OCI-LY7 (cell line): Measurements from ENCODE around the gene IL10RB. TPM values are rescaled to one million over a fixed set of nuclear protein-coding genes. Genes with fewer than 3 reads are reported as not detected.

Source experiments
- BruUV-seq: library from RNA; stranded (reverse); fragments of 400-500 nt; replicated peaks from 2 replicates; lab custom pipeline; 2021; lab: Mats Ljungman, UMichigan
- CTCF ChIA-PET: fragments of 300-600 bp; sonication (Branson Sonifier 250); formaldehyde crosslinking; loops from one replicate; lab custom pipeline; 2022; ENCODE audit warnings: antibody characterized with exemption; ENCODE audit not compliant: unreplicated experiment; lab: Charles Lee
- POLR2A ChIA-PET: fragments of 300-600 bp; sonication (Branson Sonifier 250); formaldehyde crosslinking; loops from one replicate; lab custom pipeline; 2022; ENCODE audit warnings: antibody characterized with exemption; lab: Charles Lee
- DNase-seq: peaks from one replicate; pipeline ENCODE4 v3.0.0-alpha.2; 2015; ENCODE audit warnings: low spot score
- H2AFZ ChIP-seq: fragments of 200-600 bp; sonication (generic), shearing (Covaris generic); 2 replicates; pipeline ENCODE4 v1.6.1; 2014; ENCODE audit warnings: mild to moderate bottlenecking, antibody characterized with exemption, low read length, moderate library complexity
- H3K27ac ChIP-seq: fragments of 200-600 bp; sonication (generic); 2 replicates; pipeline ENCODE4 v1.5.1; 2014; ENCODE audit warnings: mixed run types, low read depth, mild to moderate bottlenecking, moderate library complexity, low read length, inconsistent platforms; ENCODE audit not compliant: poor library complexity, severe bottlenecking
- H3K36me3 ChIP-seq: fragments of 200-600 bp; sonication (generic); 2 replicates; pipeline ENCODE4 v1.6.1; 2014; ENCODE audit warnings: mild to moderate bottlenecking, antibody characterized with exemption, low read length, moderate library complexity, mixed read lengths; ENCODE audit not compliant: insufficient read depth
- H3K4me1 ChIP-seq: fragments of 200-600 bp; sonication (generic); 2 replicates; pipeline ENCODE4 v1.5.1; 2014; ENCODE audit warnings: mild to moderate bottlenecking, low read length; ENCODE audit not compliant: insufficient read depth, poor library complexity, severe bottlenecking
- H3K4me2 ChIP-seq: fragments of 200-600 bp; sonication (generic); 2 replicates; pipeline ENCODE4 v1.6.1; 2014; ENCODE audit warnings: mild to moderate bottlenecking, low read length
- H3K4me3 ChIP-seq: fragments of 200-600 bp; sonication (generic); 2 replicates; pipeline ENCODE4 v1.5.1; 2014; ENCODE audit warnings: mild to moderate bottlenecking, low read depth, low read length; ENCODE audit not compliant: poor library complexity, severe bottlenecking
- H3K79me2 ChIP-seq: fragments of 200-600 bp; sonication (generic); 2 replicates; pipeline ENCODE4 v1.6.1; 2016; ENCODE audit warnings: low read depth, mild to moderate bottlenecking, low read length, moderate library complexity, mixed read lengths; ENCODE audit not compliant: insufficient read depth
- H3K9me2 ChIP-seq: fragments of 200-600 bp; sonication (generic); 2 replicates; pipeline ENCODE4 v1.6.1; 2016; ENCODE audit warnings: mild to moderate bottlenecking, low read length, mixed read lengths; ENCODE audit not compliant: insufficient read depth
- H3K9me3 ChIP-seq: fragments of 200-600 bp; sonication (generic); 2 replicates; pipeline ENCODE4 v1.6.1; 2014; ENCODE audit warnings: mild to moderate bottlenecking, mixed run types, low read length, mixed read lengths
- H4K20me1 ChIP-seq: fragments of 200-600 bp; sonication (generic); 2 replicates; pipeline ENCODE4 v1.6.1; 2014; ENCODE audit warnings: mild to moderate bottlenecking, antibody characterized with exemption, low read length, moderate library complexity, mixed read lengths; ENCODE audit not compliant: insufficient read depth
- CTCF ChIP-seq: fragments of 200-600 bp; sonication (generic); conservative IDR thresholded peaks from 2 replicates; pipeline ENCODE4 v1.5.1; 2014; ENCODE audit warnings: mild to moderate bottlenecking, antibody characterized with exemption, low read length, moderate library complexity, mixed read lengths
- EZH2phosphoT487 ChIP-seq: fragments of 200-600 bp; sonication (generic); IDR thresholded peaks from 2 replicates; pipeline ENCODE4 v1.6.1; 2018; ENCODE audit warnings: low read depth, borderline replicate concordance, mild to moderate bottlenecking, mixed run types, antibody characterized with exemption, low read length, moderate library complexity, mixed read lengths
- intact Hi-C: fragments of 100-400 bp; cut with micrococcal nuclease; formaldehyde crosslinking; loops from one replicate; pipeline ENCODE4 v1.10.0; 2022; ENCODE audit not compliant: unreplicated experiment
- total RNA-seq, 2 experiments: library from RNA; depleted of rRNA in 1 of 2; stranded (reverse); fragments of >200 nt in 1 of 2; shearing (Covaris generic) in 1 of 2; gene quantifications; 2 replicates each; pipeline ENCODE4 v1.2.3, GENCODE V29; 2014 to 2022

Gene IL10RB
- total RNA-seq, 2 experiments from 2014 or later, result 48.0 to 48.3 TPM

DNA sequence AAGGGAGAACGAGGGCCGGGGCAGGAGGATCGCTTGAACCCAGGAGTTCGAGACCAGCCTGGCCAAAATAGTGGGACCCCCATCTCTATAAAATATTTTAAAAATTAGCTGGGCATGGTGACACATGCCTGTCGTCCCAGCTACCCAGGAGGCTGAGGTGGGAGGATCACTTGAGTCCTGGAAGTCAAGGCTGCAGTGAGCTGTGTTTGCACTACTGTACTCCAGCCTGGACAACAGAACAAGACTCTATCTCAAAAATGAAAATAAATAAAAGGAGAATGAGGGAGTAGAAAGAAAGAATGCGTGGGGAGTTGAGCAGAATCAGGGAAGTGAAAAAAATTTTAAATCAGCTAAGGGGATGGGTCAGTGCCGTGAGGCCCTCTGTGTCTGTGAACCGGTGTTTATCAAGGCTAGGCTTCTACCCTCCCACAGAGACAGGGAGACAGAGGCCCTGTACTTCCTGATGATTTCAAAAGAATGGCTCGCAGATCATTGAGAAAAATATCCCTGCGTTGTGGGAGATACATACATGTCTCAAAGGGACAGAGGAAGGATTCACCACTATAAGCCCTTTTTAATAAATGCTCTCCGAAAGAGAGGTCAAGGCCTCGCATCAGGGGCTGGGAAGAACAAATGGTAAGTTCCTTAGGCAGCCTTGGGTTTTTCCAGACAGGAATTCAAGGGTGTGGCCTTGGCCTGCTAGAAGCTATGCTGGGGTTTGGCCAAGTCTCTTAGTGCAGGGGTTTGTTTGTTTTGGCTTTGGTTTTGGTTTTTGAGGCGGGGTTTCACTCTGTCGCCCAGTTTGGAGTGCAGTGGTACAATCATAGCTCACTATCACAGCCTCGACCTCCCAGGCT is 20.7 kb downstream of the IL10RB start:
- peaks cover 18% of the 10 kb centered on the region for H3K4me1 ChIP-seq
- ChIA-PET CTCF (no interaction called here), POLR2A (interaction anchor here (0.6 to 1.2 kb wide), 4 partner anchors 12 to 48 kb away, joined by 3 to 4 read pairs (median 3); no protein-coding TSS in a partner anchor)
- no peak overlapping the region for H3K4me2 ChIP-seq
- peaks cover 81% of the 10 kb centered on the region for H3K36me3 ChIP-seq
- no peak for DNase-seq
- intact Hi-C loops, result no loop called here
- no peaks in the 10 kb centered on the region for H4K20me1 ChIP-seq
- H3K79me2 ChIP-seq, result no peaks in the 10 kb centered on the region
- H3K9me2 ChIP-seq, result no peaks in the 10 kb centered on the region
- H3K27ac ChIP-seq, result no peak overlapping the region
- no peak overlapping the region for H2AFZ ChIP-seq
- no peaks in the 10 kb centered on the region for H3K9me3 ChIP-seq
- BruUV-seq, result no TSS peak
- H3K4me3 ChIP-seq, result no peak overlapping the region
- TF ChIP-seq EZH2phosphoT487 (no peak), CTCF (no peak)

- Histone ChIP-seq H3K27ac (no peak overlapping the region), H3K36me3 (peaks cover 78% of the 10 kb centered on the region), H3K9me3 (no peaks in the 10 kb centered on the region), H3K4me1 (peaks cover 36% of the 10 kb centered on the region), H3K4me2 (no peak overlapping the region), H3K4me3 (no peak overlapping the region), H2AFZ (no peak overlapping the region), H3K79me2 (no peaks in the 10 kb centered on the region), H3K9me2 (no peaks in the 10 kb centered on the region), H4K20me1 (no peaks in the 10 kb centered on the region)
- POLR2A ChIA-PET, result interaction anchor here (0.8 kb wide), 1 partner anchor 117 kb away, joined by 5 read pairs; no protein-coding TSS in a partner anchor
- intact Hi-C loops, result no loop called here
- DNase-seq, result no peak
- TF ChIP-seq EZH2phosphoT487 (no peak), CTCF (no peak)
- BruUV-seq, result no TSS peak
- CTCF ChIA-PET, result no interaction called here
Measured at GRCh38 chr21:33289199-33289819, 23.1 kb downstream of the IL10RB start.

DNA sequence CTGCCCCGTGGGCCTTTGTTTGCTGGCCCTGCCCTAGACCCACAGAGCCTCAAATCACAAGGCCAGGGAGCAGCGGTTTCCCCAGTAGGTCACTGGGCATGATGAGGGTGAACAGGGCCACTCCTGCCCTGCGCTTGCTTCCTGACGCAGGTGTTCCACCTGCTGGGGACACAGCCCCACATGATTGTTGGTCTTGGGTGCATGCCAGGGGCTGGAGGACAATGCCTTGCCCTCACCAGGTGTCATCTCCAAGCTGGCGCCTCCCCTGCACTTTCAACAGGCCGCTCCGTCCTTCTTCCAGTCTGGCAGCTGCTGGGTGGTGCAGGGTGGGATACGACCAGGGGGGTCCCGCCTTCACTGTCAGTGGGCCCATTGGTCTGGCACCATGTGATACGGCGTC is 24.3 kb downstream of the IL10RB start:
- ChIA-PET CTCF (no interaction called here), POLR2A (no interaction called here)
- Histone ChIP-seq H3K36me3 (peaks cover 73% of the 10 kb centered on the region), H2AFZ (no peak overlapping the region), H3K79me2 (no peaks in the 10 kb centered on the region), H3K9me2 (no peaks in the 10 kb centered on the region), H3K4me3 (no peak overlapping the region), H3K4me1 (peaks cover 47% of the 10 kb centered on the region), H3K9me3 (no peaks in the 10 kb centered on the region), H3K27ac (no peak overlapping the region), H4K20me1 (no peaks in the 10 kb centered on the region), H3K4me2 (no peak overlapping the region)
- DNase-seq, result no peak
- intact Hi-C loops, result no loop called here
- TF ChIP-seq CTCF (no peak), EZH2phosphoT487 (no peak)
- BruUV-seq, result no TSS peak
